PC-9 (cell line): Measurements from ENCODE around the gene EYS. TPM values are rescaled to one million over a fixed set of nuclear protein-coding genes. Genes with fewer than 3 reads are reported as not detected.

Experiments
- BruUV-seq: library from RNA; stranded (reverse); fragments of 400-500 nt; replicated peaks from 2 replicates; lab custom pipeline; 2021; lab: Mats Ljungman, UMichigan
- CTCF ChIA-PET: fragments of 300-600 bp; sonication (Branson Sonifier 250); formaldehyde crosslinking; loops from one replicate; lab custom pipeline; 2022; ENCODE audit warnings: antibody characterized with exemption; lab: Charles Lee
- POLR2A ChIA-PET: fragments of 300-600 bp; sonication (Branson Sonifier 250); formaldehyde crosslinking; loops from one replicate; lab custom pipeline; 2022; ENCODE audit warnings: antibody characterized with exemption; ENCODE audit not compliant: unreplicated experiment; lab: Charles Lee
- DNase-seq, 2 experiments: peaks; one replicate each; pipeline versions ENCODE4 v3.0.0 to v3.0.0-alpha.2; 2015 to 2022; ENCODE audit warnings: mixed read lengths in 1 of 2
- H2AFZ ChIP-seq: fragments of 200-600 bp; sonication (generic); 2 replicates; pipeline ENCODE4 v1.8.1; 2017; ENCODE audit warnings: antibody characterized with exemption
- H3F3A ChIP-seq: fragments of 200-600 bp; sonication (generic); 2 replicates; pipeline ENCODE4 v1.8.1; 2017; ENCODE audit warnings: antibody characterized with exemption, mild to moderate bottlenecking, low read depth; ENCODE audit not compliant: insufficient read depth
- H3K27ac ChIP-seq: fragments of 200-600 bp; sonication (generic); 2 replicates; pipeline ENCODE4 v1.6.1; 2016; ENCODE audit warnings: mixed run types
- H3K27me3 ChIP-seq: fragments of 200-600 bp; sonication (generic); 2 replicates; pipeline ENCODE4 v1.6.1; 2016; ENCODE audit warnings: low read depth, mixed run types; ENCODE audit not compliant: insufficient read depth
- H3K36me3 ChIP-seq: fragments of 200-600 bp; sonication (generic); 2 replicates; pipeline ENCODE4 v1.6.1; 2016; ENCODE audit warnings: low read depth, mixed run types
- H3K4me1 ChIP-seq: fragments of 200-600 bp; sonication (generic); replicated peaks from 2 replicates; pipeline ENCODE4 v1.6.1; 2016; ENCODE audit warnings: mixed run types; ENCODE audit not compliant: insufficient read depth
- H3K4me2 ChIP-seq: fragments of 200-600 bp; sonication (generic); 2 replicates; pipeline ENCODE4 v1.6.1; 2017; ENCODE audit warnings: mixed run types
- H3K4me3 ChIP-seq: fragments of 200-600 bp; sonication (generic); 2 replicates; pipeline ENCODE4 v1.6.1; 2016; ENCODE audit warnings: mixed run types
- H3K79me2 ChIP-seq: fragments of 200-600 bp; sonication (generic); 2 replicates; pipeline ENCODE4 v1.6.1; 2017; ENCODE audit warnings: low read depth, mixed run types
- H3K9me2 ChIP-seq: fragments of 200-600 bp; sonication (generic); 2 replicates; pipeline ENCODE4 v1.8.1; 2017; ENCODE audit warnings: mild to moderate bottlenecking; ENCODE audit not compliant: insufficient read depth
- H3K9me3 ChIP-seq: fragments of 200-600 bp; sonication (generic); 2 replicates; pipeline ENCODE4 v1.8.1; 2016; ENCODE audit warnings: low read depth; ENCODE audit not compliant: insufficient read depth
- H4K20me1 ChIP-seq: fragments of 200-600 bp; sonication (generic); 2 replicates; pipeline ENCODE4 v1.8.1; 2017; ENCODE audit not compliant: insufficient read depth
- EZH2 ChIP-seq: fragments of 200-600 bp; sonication (generic); IDR thresholded peaks from 2 replicates; pipeline ENCODE4 v1.8.0; 2017; ENCODE audit warnings: antibody characterized with exemption, low read depth
- intact Hi-C: fragments of 100-400 bp; cut with micrococcal nuclease; formaldehyde crosslinking; loops from one replicate; pipeline ENCODE4 v1.10.0; 2022; ENCODE audit not compliant: unreplicated experiment
- total RNA-seq: library from RNA; stranded (reverse); gene quantifications from 2 replicates; pipeline ENCODE4 v1.2.3, GENCODE V29; 2021
- TF ChIP-seq, protein P1 (sequence below): fragments of 200-600 bp; sonication (generic); conservative IDR thresholded peaks from 2 replicates; pipeline ENCODE4 v1.6.1; 2017; ENCODE audit warnings: mixed run types, antibody characterized with exemption, mild to moderate bottlenecking, moderate library complexity

Gene EYS
- total RNA-seq, 1 experiment from 2014 or later, result not detected

DNA sequence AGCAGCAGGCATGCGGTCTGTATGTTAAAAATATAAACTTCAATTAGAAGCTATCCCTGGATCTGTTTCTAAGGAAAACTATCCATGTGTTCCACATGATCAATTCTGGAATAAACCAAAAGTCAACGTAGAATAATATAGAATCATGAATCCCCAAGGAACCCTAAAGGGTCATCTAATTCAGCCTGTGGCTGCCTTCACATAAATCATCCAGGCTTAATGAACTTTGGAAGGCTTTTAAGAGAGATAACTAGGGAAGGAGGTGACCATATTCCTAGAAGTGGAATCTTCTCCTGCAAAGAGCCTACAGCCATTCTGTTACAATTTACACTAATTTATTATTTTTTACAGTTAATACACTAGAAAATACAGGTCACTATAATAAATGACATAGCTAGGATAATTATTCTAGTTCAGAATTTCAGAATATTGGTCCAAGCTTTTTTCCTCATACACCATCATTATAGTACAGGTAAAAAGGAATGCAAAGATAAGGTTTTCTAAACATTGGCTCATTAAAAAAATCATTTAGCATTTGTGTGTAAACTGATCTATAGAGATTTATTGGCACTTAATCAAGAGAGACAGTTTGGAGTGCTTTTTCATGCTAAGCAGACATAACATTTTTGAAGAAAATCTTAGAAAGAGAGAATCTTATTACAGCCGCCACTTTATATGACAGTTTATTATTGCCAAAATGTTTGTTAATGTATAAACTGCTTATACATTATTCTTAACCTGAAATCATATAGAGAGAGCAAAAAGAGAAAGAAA lies 1220.3 kb downstream of the EYS start:
- POLR2A ChIA-PET, result no interaction called here
- BruUV-seq, result no TSS peak
- H3K79me2 ChIP-seq, result no peaks in the 10 kb centered on the region
- CTCF ChIA-PET, result no interaction called here
- no peak overlapping the region for H2AFZ ChIP-seq
- H3K4me3 ChIP-seq, result no peak overlapping the region
- no peaks in the 10 kb centered on the region for H3K9me2 ChIP-seq
- H3K9me3 ChIP-seq, result no peaks in the 10 kb centered on the region
- no peaks in the 10 kb centered on the region for H4K20me1 ChIP-seq
- H3F3A ChIP-seq, result no peaks in the 10 kb centered on the region
- H3K4me2 ChIP-seq, result no peak overlapping the region
- no peaks in the 10 kb centered on the region for H3K4me1 ChIP-seq
- no peak overlapping the region for H3K27ac ChIP-seq
- intact Hi-C loops, result no loop called here
- no peak for DNase-seq
- no peak for TF ChIP-seq EZH2
- TF ChIP-seq, protein P1, sequence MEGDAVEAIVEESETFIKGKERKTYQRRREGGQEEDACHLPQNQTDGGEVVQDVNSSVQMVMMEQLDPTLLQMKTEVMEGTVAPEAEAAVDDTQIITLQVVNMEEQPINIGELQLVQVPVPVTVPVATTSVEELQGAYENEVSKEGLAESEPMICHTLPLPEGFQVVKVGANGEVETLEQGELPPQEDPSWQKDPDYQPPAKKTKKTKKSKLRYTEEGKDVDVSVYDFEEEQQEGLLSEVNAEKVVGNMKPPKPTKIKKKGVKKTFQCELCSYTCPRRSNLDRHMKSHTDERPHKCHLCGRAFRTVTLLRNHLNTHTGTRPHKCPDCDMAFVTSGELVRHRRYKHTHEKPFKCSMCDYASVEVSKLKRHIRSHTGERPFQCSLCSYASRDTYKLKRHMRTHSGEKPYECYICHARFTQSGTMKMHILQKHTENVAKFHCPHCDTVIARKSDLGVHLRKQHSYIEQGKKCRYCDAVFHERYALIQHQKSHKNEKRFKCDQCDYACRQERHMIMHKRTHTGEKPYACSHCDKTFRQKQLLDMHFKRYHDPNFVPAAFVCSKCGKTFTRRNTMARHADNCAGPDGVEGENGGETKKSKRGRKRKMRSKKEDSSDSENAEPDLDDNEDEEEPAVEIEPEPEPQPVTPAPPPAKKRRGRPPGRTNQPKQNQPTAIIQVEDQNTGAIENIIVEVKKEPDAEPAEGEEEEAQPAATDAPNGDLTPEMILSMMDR, result no peak
- no peaks in the 10 kb centered on the region for H3K27me3 ChIP-seq
- H3K36me3 ChIP-seq, result no peaks in the 10 kb centered on the region

DNA sequence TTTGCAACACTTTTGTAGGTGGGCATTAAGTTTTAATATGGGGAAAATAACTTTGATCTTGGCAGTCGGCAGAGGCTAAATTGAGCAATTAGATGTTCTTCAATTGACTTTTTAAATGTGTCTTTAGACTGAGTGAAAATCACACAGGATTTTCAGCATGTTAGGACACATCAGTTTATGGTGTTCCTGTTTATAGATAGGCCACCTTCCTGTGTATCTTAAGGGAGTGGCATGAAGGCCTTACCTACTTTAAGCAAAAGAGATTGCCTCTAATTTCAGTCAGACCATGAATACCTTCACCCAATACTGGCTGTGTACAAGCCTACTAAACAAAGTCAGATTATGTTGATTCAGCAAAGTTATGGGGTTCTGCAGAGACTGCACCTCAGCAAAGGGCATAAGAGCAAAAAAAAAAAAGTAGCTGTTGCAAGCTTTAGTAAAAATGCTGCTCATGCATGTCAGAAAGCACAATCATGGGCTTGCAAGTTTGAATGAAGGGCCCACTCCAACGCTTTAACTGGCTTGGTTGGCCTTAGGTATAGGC lies 1223.0 kb downstream of the EYS start:
- TF ChIP-seq, protein P1, result no peak
- TF ChIP-seq EZH2, result no peak
- ChIA-PET CTCF (no interaction called here), POLR2A (no interaction called here)
- H3K79me2 ChIP-seq, result no peaks in the 10 kb centered on the region
- no peak overlapping the region for H3K4me3 ChIP-seq
- no peak overlapping the region for H2AFZ ChIP-seq
- BruUV-seq, result no TSS peak
- no peaks in the 10 kb centered on the region for H4K20me1 ChIP-seq
- H3F3A ChIP-seq, result no peaks in the 10 kb centered on the region
- no peak overlapping the region for H3K27ac ChIP-seq
- no peaks in the 10 kb centered on the region for H3K9me3 ChIP-seq
- H3K36me3 ChIP-seq, result no peaks in the 10 kb centered on the region
- H3K4me1 ChIP-seq, result no peaks in the 10 kb centered on the region
- intact Hi-C loops, result no loop called here
- no peak overlapping the region for H3K4me2 ChIP-seq
- no peaks in the 10 kb centered on the region for H3K9me2 ChIP-seq
- H3K27me3 ChIP-seq, result no peaks in the 10 kb centered on the region
- DNase-seq, result no peak

DNA sequence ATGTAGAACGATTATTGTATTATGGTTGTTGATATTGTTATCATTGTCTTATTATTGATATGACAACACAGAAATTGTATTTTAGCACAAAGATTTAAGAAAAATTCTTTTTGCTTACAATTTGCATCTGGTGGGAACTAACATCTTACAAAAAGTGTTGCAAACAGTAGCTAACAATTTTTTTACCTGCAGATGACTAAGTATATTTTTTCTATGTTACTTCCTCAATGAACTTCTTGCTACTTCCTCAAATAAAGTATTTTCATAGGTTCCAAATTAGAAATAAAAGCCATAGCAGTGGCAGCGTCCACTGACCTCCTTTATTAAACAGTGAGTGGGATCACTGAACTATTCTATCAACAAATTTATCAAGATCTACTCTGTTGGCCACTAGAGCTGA lies 1224.4 kb downstream of the EYS start:
- no peaks in the 10 kb centered on the region for H3K9me3 ChIP-seq
- no peaks in the 10 kb centered on the region for H4K20me1 ChIP-seq
- H3K4me2 ChIP-seq, result no peak overlapping the region
- no peaks in the 10 kb centered on the region for H3F3A ChIP-seq
- no peaks in the 10 kb centered on the region for H3K79me2 ChIP-seq
- no peaks in the 10 kb centered on the region for H3K36me3 ChIP-seq
- no peak overlapping the region for H2AFZ ChIP-seq
- no peak overlapping the region for H3K27ac ChIP-seq
- H3K9me2 ChIP-seq, result no peaks in the 10 kb centered on the region
- intact Hi-C loops, result no loop called here
- CTCF ChIA-PET, result no interaction called here
- DNase-seq, result no peak
- H3K4me3 ChIP-seq, result no peak overlapping the region
- no peaks in the 10 kb centered on the region for H3K4me1 ChIP-seq
- no peaks in the 10 kb centered on the region for H3K27me3 ChIP-seq
- POLR2A ChIA-PET, result no interaction called here
- TF ChIP-seq, protein P1, result no peak
- BruUV-seq, result no TSS peak
